Endodermal cell (in vitro differentiated cells): ENCODE results near the gene AK8. TPM values are rescaled to one million over a fixed set of nuclear protein-coding genes. Genes with fewer than 3 reads are reported as not detected.

ENCODE experiments used
- DNase-seq: peaks from one replicate; pipeline ENCODE4 v3.0.0-alpha.2; 2017
- H3K27ac ChIP-seq: 2 replicates; pipeline ENCODE4 v1.5.1; 2013; ENCODE audit warnings: mild to moderate bottlenecking, low read depth, low read length, moderate library complexity
- H3K27me3 ChIP-seq: 2 replicates; pipeline ENCODE4 v1.6.1; 2013; ENCODE audit warnings: mild to moderate bottlenecking, low read length, moderate library complexity; ENCODE audit not compliant: insufficient read depth, control insufficient read depth, poor library complexity, severe bottlenecking
- H3K36me3 ChIP-seq: 2 replicates; pipeline ENCODE4 v1.7.0; 2013; ENCODE audit warnings: mild to moderate bottlenecking, low read length, moderate library complexity; ENCODE audit not compliant: control insufficient read depth, insufficient read depth
- H3K4me1 ChIP-seq: one replicate; pipeline ENCODE4 v1.7.0; 2013; ENCODE audit warnings: low read length; ENCODE audit not compliant: control insufficient read depth, insufficient read depth
- H3K4me3 ChIP-seq: 2 replicates; pipeline ENCODE4 v1.5.1; 2013; ENCODE audit warnings: mild to moderate bottlenecking, low read length, moderate library complexity
- H3K9ac ChIP-seq: 2 replicates; pipeline ENCODE4 v1.6.1; 2013; ENCODE audit warnings: mild to moderate bottlenecking, low read length, moderate library complexity; ENCODE audit not compliant: poor library complexity, severe bottlenecking; ENCODE audit errors: extremely low read depth
- H3K9me3 ChIP-seq: 2 replicates; pipeline ENCODE4 v1.6.1; 2013; ENCODE audit warnings: mild to moderate bottlenecking, low read length, moderate library complexity; ENCODE audit not compliant: control insufficient read depth
- H3K27ac Mint-ChIP-seq: 2 replicates; pipeline ENCODE4 v1.8.0; 2020; ENCODE audit warnings: mixed read lengths
- H3K27me3 Mint-ChIP-seq: 2 replicates; pipeline ENCODE4 v1.8.0; 2021; ENCODE audit warnings: mild to moderate bottlenecking, mixed read lengths; ENCODE audit not compliant: insufficient read depth
- H3K36me3 Mint-ChIP-seq: 2 replicates; pipeline ENCODE4 v1.8.0; 2020; ENCODE audit warnings: low read depth, mixed read lengths
- H3K4me1 Mint-ChIP-seq: 2 replicates; pipeline ENCODE4 v1.8.0; 2020; ENCODE audit warnings: mixed read lengths
- H3K4me3 Mint-ChIP-seq: 2 replicates; pipeline ENCODE4 v1.8.0; 2020; ENCODE audit warnings: mild to moderate bottlenecking, moderate library complexity, mixed read lengths
- H3K9me3 Mint-ChIP-seq: 2 replicates; pipeline ENCODE4 v1.8.0; 2020; ENCODE audit warnings: mild to moderate bottlenecking, mixed read lengths
- WGBS, 2 experiments: methylation state at CpG; one replicate each; pipeline versions ENCODE4 v1.1.5 to v1.1.7; 2013; ENCODE audit warnings: missing lambda C conversion rate in 2 of 2, mixed read lengths in 1 of 2; ENCODE audit not compliant: insufficient coverage in 1 of 2, insufficient read length in 1 of 2; 5-methylcytosine and 5-hydroxymethylcytosine counted together
- total RNA-seq, 2 donors: library from RNA; stranded (reverse); fragmentation: NEBNext Ultra II Directional in 1 of 2; extraction: Animal tissue kit (Norgen Biotek cat#: 25700) in 1 of 2; gene quantifications; 2 replicates in 1 of 2; 3 replicates in 1 of 2; pipeline ENCODE4 v1.2.1, GENCODE V29; 2021
- TF ChIP-seq, protein P1 (sequence below): fragments of 200-600 bp; sonication (generic); conservative IDR thresholded peaks from 2 replicates; pipeline ENCODE4 v1.5.0; 2021; ENCODE audit warnings: antibody characterized with exemption, mild to moderate bottlenecking

Gene AK8
- total RNA-seq, 2 donors from 2014 or later: 1.3 to 2.6 TPM

DNA sequence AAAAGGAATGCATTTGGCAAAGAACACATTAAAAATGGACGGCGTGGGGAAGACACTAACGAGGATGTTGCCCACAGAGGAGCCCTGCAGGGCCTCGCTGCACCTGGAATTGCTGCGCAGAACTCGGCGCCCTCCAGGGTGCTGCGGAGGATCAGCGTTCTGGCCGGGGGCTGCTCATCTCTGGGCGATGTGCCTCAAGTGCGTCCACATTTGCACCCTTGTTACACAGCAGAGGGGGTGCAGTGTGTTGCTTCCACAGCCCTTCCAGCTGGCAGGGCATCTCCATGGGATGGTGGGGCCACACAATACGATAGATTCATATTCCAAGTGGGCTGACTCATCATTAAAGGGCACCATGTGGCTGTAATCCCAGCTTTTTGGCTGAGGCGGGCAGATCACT is 63.1 kb downstream of the AK8 start:
- Mint-ChIP-seq H3K4me3 (no peak overlapping the region), H3K9me3 (no peaks in the 10 kb centered on the region), H3K36me3 (no peaks in the 10 kb centered on the region), H3K27ac (no peak overlapping the region), H3K4me1 (no peaks in the 10 kb centered on the region), H3K27me3 (peaks cover 4% of the 10 kb centered on the region)
- Histone ChIP-seq H3K4me3 (no peak overlapping the region), H3K9me3 (no peaks in the 10 kb centered on the region), H3K27ac (no peak overlapping the region), H3K4me1 (no peaks in the 10 kb centered on the region), H3K9ac (no peak overlapping the region), H3K36me3 (no peaks in the 10 kb centered on the region), H3K27me3 (no peaks in the 10 kb centered on the region)
- DNase-seq: no peak
- TF ChIP-seq, protein P1, sequence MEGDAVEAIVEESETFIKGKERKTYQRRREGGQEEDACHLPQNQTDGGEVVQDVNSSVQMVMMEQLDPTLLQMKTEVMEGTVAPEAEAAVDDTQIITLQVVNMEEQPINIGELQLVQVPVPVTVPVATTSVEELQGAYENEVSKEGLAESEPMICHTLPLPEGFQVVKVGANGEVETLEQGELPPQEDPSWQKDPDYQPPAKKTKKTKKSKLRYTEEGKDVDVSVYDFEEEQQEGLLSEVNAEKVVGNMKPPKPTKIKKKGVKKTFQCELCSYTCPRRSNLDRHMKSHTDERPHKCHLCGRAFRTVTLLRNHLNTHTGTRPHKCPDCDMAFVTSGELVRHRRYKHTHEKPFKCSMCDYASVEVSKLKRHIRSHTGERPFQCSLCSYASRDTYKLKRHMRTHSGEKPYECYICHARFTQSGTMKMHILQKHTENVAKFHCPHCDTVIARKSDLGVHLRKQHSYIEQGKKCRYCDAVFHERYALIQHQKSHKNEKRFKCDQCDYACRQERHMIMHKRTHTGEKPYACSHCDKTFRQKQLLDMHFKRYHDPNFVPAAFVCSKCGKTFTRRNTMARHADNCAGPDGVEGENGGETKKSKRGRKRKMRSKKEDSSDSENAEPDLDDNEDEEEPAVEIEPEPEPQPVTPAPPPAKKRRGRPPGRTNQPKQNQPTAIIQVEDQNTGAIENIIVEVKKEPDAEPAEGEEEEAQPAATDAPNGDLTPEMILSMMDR: no peak
- 91 to 93% methylated on average over 14 of the region's 14 CpGs for WGBS, 2 experiments

DNA sequence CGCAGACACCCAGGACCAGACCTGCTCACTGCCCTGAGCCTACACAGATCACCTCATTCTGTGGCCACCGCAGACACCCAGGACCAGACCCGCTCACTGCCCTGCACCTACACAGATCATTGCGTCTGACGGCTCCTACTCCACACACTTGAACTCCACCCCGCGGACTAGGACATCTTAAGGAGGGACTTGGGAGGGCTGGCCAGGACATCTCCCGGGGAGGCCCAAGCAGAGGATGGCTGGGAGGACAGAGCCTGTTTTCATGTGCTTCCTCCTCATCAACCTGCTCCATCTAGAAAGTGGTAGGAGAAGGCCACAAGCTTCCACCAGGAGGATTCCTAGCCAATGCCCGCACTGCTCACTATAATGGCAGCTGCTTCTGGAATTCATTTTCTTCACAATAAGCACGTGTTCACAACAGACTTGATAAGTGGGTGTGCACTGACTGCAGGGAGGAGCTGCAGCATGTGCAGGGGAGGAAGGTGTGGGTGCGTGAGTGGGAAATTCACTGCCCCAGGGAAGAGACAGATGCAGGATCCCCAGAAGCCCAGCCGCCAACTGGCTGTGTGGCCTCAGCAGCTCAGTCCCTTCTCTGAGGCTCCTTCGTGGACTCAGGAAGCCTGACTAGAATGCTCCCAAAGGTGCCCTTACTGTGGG is 64.8 kb downstream of the AK8 start:
- Mint-ChIP-seq H3K4me1 (no peaks in the 10 kb centered on the region), H3K9me3 (no peaks in the 10 kb centered on the region), H3K4me3 (no peak overlapping the region), H3K36me3 (no peaks in the 10 kb centered on the region), H3K27me3 (peaks cover 9% of the 10 kb centered on the region), H3K27ac (no peak overlapping the region)
- no peaks in the 10 kb centered on the region for H3K9me3 ChIP-seq
- WGBS, 2 experiments: 93 to 96% methylated on average over 8 to 12 of the region's 13 CpGs
- no peaks in the 10 kb centered on the region for H3K27me3 ChIP-seq
- H3K4me1 ChIP-seq: no peaks in the 10 kb centered on the region
- TF ChIP-seq, protein P1: no peak
- no peak overlapping the region for H3K9ac ChIP-seq
- no peak overlapping the region for H3K4me3 ChIP-seq
- no peak overlapping the region for H3K27ac ChIP-seq
- no peak for DNase-seq
- H3K36me3 ChIP-seq: no peaks in the 10 kb centered on the region

DNA sequence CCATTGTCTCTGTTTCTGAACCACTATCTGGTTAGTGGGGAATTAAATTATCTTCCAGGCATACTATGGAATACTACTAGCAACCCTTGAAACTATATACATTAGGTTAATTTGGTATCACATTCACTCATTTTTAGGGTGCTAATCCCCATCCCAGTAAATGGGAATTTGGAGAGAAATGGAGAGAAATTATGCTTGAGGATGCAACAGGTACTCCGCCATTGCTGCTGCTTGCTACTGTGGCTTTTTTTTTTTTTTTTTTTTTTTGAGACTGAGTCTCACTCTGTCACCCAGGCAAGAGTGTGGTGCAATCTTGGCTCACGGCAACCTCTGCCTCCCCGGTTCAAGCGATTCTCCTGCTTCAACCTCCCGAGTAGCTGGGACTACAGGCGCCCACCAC is 66.1 kb downstream of the AK8 start:
- Histone ChIP-seq H3K27me3 (no peaks in the 10 kb centered on the region), H3K9ac (no peak overlapping the region), H3K4me1 (no peaks in the 10 kb centered on the region), H3K4me3 (no peak overlapping the region), H3K9me3 (no peaks in the 10 kb centered on the region), H3K36me3 (no peaks in the 10 kb centered on the region), H3K27ac (no peak overlapping the region)
- Mint-ChIP-seq H3K36me3 (no peaks in the 10 kb centered on the region), H3K4me3 (no peak overlapping the region), H3K27ac (no peak overlapping the region), H3K27me3 (peaks cover 9% of the 10 kb centered on the region), H3K9me3 (no peaks in the 10 kb centered on the region), H3K4me1 (peaks cover under 1% of the 10 kb centered on the region)
- TF ChIP-seq, protein P1: no peak
- 91 to 100% methylated on average over 5 to 6 of the region's 6 CpGs for WGBS, 2 experiments
- DNase-seq: no peak
